ENCODE results near the gene C2CD5. TPM values are rescaled to one million over a fixed set of nuclear protein-coding genes. Genes with fewer than 3 reads are reported as not detected.

The C2CD5 gene
- total and polyA plus RNA-seq, 2 of the 4 experiments (the other 2 are of a cell fraction) = 14.5 to 15.8 TPM

- Histone ChIP-seq H2BK20ac (ENCODE audit: low read depth, low read length) (no peak overlapping the region), H3K14ac (replicated peaks; ENCODE audit: low read depth, low read length) (no peak overlapping the region), H3K56ac (ENCODE audit: extremely low read depth, insufficient read depth, low read length) (no peak overlapping the region), H2AK5ac (ENCODE audit: low read depth, low read length) (no peak overlapping the region), H4K91ac (ENCODE audit: insufficient read depth, low read depth, low read length) (no peak overlapping the region), H2AK9ac (replicated peaks; ENCODE audit: low read depth, low read length, poor library complexity) (no peak overlapping the region), H2BK15ac (ENCODE audit: low read depth, low read length) (no peak overlapping the region), H2BK120ac (ENCODE audit: low read depth, low read length) (no peak overlapping the region), H3K4me1 (ENCODE audit: control insufficient read depth, insufficient read depth, low read length) (no peaks in the 10 kb centered on the region), H2AFZ (replicated peaks; ENCODE audit: low read length, poor library complexity) (no peak overlapping the region), H3K79me1 (ENCODE audit: low read depth in 1 of 2, low read length in 2 of 2) (no peaks in the 10 kb centered on the region), H3K27me3 (ENCODE audit: control insufficient read depth, insufficient read depth, low read length) (no peaks in the 10 kb centered on the region), H2BK5ac (ENCODE audit: low read depth, low read length, poor library complexity, severe bottlenecking) (no peak overlapping the region), H3K27ac (ENCODE audit: insufficient read depth, low read length) (no peak overlapping the region), H4K20me1 (ENCODE audit: insufficient read depth, low read length) (no peaks in the 10 kb centered on the region), H3K4me3 (ENCODE audit: insufficient read depth, low read depth, low read length) (no peak overlapping the region), H3K4me2 (ENCODE audit: low read depth, low read length) (peak overlapping the region; percentile 66; the same call in 1 of the 2 replicates), H3K36me3 (ENCODE audit: control insufficient read depth, insufficient read depth, low read length) (no peaks in the 10 kb centered on the region), H3K23ac (ENCODE audit: low read depth, low read length) (no peak overlapping the region), H4K8ac (ENCODE audit: low read depth in 2 of 2, low read length in 2 of 2) (no peak overlapping the region), H3K9ac (ENCODE audit: low read depth, low read length) (no peak overlapping the region), H4K5ac (ENCODE audit: low read depth, low read length) (no peak overlapping the region), H3K18ac (ENCODE audit: low read depth, low read length) (no peak overlapping the region), H3K9me1 (ENCODE audit: insufficient read depth, low read length) (no peaks in the 10 kb centered on the region), H3K9me3 (ENCODE audit: control insufficient read depth, insufficient read depth, low read length) (no peaks in the 10 kb centered on the region), H3K4ac (ENCODE audit: low read depth, low read length) (no peak overlapping the region)
- WGBS, 2 experiments (ENCODE audit: extremely low coverage in 2 of 2, insufficient read length in 1 of 2) = 29% methylated on average over 1 of the region's 8 CpGs; no CpG with 5 or more reads in 1 of the 2 experiments
- POLR2A ChIA-PET (ENCODE audit: unreplicated experiment) = no interaction called here
- dilution Hi-C loops (cut with HindIII; ENCODE audit: low sequenced_read_pairs, unreplicated experiment) (no loop called here), in situ Hi-C loops (cut with MboI; ENCODE audit: low sequenced_read_pairs) (no loop called here), intact Hi-C loops (cut with micrococcal nuclease) (no loop called here)
- CTCF ChIA-PET = no interaction called here
- TF ChIP-seq MAFK (IDR thresholded peaks at IDR 0.05; ENCODE audit: low read depth, low read length) (no peak), POLR2A (IDR thresholded peaks at IDR 0.05; ENCODE audit: low read depth, low read length) (no peak), RCOR1 (IDR thresholded peaks at IDR 0.05; ENCODE audit: insufficient replicate concordance, low read length) (no peak), MXI1 (IDR thresholded peaks at IDR 0.05; ENCODE audit: borderline replicate concordance, low read depth, low read length) (no peak), USF2 (IDR thresholded peaks at IDR 0.05; ENCODE audit: low read depth, low read length) (no peak)
- DNase-seq (no peak), ATAC-seq (ENCODE audit: low read depth) (no peak)
- no TSS peak for BruUV-seq (replicated peaks)
These were observed 135.5 kb downstream of the C2CD5 start for GRCh38 chr12:22408610-22409376.

All from IMR-90 (cell line).